Neural progenitor cell (in vitro differentiated cells): ENCODE data around the gene YTHDF1.

ENCODE experiments used
- EZH2 ChIP-seq: fragments of 200-600 bp; sonication (generic); IDR thresholded peaks from 2 replicates; pipeline ENCODE4 v1.6.1; 2017; ENCODE audit warnings: antibody characterized with exemption, mild to moderate bottlenecking, moderate library complexity
- TF ChIP-seq, protein P1 (sequence below): fragments of 200-600 bp; sonication (generic); IDR thresholded peaks from 2 replicates; pipeline ENCODE4 v1.5.1; 2017; ENCODE audit warnings: antibody characterized with exemption, mild to moderate bottlenecking

- TF ChIP-seq, protein P1, sequence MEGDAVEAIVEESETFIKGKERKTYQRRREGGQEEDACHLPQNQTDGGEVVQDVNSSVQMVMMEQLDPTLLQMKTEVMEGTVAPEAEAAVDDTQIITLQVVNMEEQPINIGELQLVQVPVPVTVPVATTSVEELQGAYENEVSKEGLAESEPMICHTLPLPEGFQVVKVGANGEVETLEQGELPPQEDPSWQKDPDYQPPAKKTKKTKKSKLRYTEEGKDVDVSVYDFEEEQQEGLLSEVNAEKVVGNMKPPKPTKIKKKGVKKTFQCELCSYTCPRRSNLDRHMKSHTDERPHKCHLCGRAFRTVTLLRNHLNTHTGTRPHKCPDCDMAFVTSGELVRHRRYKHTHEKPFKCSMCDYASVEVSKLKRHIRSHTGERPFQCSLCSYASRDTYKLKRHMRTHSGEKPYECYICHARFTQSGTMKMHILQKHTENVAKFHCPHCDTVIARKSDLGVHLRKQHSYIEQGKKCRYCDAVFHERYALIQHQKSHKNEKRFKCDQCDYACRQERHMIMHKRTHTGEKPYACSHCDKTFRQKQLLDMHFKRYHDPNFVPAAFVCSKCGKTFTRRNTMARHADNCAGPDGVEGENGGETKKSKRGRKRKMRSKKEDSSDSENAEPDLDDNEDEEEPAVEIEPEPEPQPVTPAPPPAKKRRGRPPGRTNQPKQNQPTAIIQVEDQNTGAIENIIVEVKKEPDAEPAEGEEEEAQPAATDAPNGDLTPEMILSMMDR = no peak
- TF ChIP-seq EZH2 = no peak
These were observed 47.9 kb downstream of the YTHDF1 start for GRCh38 chr20:63167918-63168520.
